GM21390 (cell line): ENCODE data around the gene MNAT1.
A peak's percentile ranks its signal among the peaks of the same experiment; 100 is the strongest.
"Not testable (repeated sequence)": the region's sequence is repeated elsewhere in the genome, so short reads cannot be mapped to it uniquely, and the experiment has no call there.

Source experiments
- ATAC-seq: cut with Tn5 transposase; IDR thresholded peaks from one replicate; pipeline ENCODE4 v1.9.1; 2021; ENCODE audit not compliant: unreplicated experiment

The MNAT1 gene

DNA sequence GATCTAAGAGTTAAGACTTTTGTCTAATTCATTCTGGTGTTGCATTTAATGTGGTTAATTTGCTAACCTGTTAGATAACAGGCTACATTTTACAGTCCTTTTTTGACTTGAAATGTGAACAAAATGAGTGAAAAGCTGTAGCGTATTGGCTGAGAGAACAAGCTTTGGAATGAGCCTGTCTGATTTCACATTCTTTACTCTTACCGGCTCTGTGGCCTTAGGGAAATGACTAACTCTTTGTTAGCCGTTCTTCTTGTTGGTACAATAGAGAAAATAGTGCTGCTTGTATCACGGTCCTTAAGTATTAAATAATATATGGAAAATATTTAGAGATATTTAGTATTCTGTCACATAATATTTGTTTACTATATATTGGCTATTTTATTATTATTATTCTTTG lies 1.9 kb downstream of the MNAT1 start:
- ATAC-seq = no peak

DNA sequence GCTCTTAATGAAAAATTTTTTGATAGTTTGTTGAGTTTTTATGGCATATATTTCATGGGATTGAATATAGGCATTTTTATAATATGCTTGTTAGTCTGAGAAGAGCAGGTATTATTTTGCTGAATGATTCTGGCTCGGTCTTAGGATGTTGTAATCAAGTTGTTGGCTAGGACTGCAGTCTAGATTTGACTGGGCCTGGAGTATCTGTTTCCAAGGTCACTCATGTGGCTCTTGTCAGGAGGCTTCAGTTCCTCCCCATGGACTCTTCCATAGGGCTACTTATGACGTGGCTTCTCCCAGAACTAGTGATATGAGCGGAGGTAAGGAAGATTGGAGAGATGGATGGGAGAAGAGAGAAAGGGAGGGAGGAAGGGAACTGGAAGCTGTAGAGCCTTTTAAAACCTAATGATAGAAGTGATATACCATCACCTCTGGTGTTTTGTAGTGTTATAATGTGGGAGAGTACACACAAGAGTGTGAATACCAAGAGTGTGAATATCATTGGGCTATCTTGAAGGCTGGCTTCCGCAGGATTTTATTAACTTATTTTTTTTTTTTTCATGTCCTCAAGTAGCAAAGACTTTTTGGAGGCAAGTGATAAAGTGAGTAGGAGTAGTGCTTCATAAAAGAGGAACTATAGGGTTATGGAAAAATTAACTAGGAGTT lies 4.4 kb downstream of the MNAT1 start:
- no peak for ATAC-seq

DNA sequence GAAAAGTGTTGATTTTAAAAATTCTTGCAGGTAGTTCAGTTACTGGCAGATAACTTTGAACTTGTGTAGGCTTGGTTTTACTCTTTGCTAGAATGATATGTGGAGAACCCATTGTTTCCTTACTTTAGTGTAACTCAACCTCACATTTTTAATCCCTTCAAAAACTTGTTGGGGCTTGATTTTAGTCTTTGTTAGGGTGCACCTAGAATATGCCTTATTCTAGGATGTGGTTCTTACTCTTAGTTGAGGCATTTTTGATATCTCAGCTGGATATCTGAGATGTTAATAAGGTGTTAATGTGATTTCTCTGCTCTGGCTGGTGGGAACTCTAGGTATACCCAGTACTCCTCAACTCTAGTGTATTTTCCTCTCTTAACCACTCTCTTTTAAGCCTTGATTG lies 10.0 kb downstream of the MNAT1 start:
- ATAC-seq = no peak

DNA sequence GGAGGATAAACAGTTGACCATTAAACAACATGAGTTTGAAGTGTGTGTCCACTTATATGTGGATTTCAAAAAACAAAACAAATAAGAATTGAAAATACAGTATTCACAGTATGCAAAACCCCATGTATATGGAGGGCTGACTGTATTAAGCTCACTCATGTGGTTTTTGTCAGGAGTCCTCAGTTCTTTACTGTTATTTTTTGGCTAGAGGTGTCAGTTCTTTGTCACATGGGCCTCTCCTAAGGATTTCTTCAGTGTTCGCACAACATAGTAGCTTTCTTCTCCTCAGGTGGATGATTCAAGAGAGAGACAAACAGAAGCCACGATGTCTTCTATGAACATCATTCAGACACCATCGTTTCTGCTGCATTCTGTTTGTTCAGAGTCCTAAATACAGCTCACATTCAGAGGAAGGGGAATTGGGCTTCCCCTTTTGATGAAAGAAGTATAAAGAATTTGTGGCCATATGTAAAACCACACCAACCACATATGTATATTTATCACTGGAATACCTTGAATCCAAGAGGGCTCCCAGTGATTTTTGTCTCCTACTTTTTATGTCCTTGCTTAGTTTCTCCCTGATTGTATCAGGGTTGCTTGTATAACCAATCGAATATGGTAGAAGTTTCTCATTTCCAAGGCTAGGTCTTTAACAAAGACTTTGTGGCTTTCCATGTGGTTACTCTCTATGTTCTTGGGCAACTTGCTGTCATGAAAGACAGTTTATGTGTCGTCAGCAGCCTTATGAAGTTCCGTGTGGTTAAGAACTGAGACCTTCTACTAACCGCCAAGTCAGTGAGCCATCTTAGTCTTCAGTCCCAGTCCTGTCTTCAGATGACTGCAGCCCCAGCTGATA lies 18.9 kb downstream of the MNAT1 start:
- peak; percentile 99 for ATAC-seq

DNA sequence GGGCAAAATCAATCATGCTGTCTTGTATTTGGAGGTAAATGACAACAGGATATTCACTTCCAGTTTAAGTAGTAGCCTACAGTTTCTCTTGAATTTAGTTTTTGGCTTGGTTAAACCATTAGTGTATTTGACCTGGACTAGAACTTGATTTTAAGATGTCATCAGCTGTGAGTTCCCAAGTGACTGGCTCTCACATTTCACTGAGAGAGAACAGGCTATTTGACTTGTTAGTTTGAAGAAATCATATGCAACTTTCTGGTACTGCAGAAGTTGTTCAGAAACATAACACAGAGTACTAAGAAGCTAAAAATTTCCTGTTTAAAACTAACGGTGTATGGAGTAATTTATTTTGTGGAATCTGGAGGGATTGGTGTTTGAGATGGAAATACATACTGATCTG lies 22.3 kb downstream of the MNAT1 start:
- ATAC-seq = no peak

DNA sequence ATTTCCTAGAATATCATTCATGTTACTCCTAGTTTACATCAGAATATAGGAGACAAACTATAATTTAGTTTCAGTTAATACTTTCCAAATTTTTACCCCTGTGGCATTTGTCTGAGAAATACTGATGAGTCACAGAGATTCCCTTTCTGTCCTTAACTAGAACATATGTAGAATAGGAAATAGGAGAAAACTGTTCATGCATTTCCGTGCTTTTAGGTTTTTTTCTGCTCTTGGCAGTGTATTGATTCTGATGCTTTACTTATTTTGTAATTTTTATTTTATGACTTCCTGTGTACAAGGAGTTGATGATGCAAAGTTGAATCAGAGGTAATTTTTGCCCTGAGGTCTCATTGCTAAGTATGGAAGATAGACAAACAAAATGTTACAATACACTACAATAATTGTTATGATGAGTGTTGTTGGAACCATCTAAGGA lies 23.0 kb downstream of the MNAT1 start:
- no peak for ATAC-seq

DNA sequence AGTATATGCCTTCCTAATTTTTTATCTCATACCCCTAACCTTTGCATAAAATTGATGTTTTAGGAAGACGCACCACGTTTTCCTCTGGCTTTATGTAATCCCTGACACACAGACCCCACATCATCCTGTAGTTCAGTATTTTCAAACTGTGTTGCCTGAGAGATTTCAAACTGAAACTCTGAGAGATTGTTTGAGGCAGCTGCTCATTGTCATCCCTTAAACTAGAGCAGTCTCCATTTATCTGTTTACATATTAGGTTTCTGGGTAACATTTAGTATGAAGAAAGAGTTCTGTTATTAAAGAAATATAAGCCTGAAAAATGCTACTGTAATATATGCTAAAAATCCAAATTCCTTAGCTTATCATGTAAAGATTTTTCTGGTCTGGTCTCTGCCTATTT lies 24.3 kb downstream of the MNAT1 start:
- ATAC-seq = no peak

DNA sequence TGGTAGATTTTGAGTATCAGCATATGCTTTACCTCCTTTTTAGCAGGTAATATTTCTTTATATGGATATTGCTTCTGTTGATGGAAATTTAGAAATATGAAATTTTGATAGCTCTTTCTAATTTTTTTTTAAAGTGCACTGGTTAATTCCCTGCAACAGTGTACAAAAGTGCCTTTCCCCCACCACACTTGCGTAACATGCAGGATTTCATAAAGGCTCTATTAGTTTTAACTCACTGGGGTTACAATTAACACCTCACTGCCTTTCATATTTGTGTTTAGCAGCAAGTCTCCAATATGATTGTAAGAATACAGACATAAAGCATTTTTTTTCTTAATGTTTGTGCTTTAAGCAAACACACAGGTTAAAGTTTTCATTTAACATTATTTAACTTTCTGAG lies 25.6 kb downstream of the MNAT1 start:
- ATAC-seq = no peak

DNA sequence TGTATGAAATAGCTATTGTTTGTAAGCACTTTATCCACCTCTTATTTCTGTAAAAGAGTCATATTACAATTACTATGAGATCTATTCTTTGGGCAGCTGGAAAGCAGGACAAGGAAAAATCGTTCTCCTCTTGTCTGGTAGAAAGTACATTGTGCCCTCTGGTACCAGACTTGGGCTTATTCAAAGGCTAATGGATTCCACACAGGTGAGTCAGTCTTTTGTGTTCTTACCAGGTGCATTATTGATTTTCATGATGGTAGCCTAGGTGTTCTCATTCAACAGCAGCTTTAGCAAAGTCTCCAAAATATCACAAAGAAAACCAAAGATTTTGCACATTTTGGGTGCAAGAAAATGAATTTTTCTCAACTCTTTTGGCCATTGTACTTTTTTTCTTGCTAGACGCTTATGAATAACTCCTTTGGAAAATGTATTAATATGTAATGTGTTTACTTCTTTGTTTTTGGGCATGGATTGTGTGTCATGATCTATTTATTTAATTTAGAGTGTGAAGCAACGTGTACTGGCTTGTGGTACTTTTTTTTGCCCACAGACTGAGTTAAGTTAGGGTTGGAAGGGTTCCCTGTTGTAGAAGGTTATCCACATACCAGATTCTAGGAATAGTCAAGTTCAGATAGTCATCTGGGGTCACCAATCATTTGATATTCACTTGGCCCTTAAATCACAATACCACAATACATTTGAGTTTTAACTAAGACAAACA lies 26.2 kb downstream of the MNAT1 start:
- no peak for ATAC-seq

DNA sequence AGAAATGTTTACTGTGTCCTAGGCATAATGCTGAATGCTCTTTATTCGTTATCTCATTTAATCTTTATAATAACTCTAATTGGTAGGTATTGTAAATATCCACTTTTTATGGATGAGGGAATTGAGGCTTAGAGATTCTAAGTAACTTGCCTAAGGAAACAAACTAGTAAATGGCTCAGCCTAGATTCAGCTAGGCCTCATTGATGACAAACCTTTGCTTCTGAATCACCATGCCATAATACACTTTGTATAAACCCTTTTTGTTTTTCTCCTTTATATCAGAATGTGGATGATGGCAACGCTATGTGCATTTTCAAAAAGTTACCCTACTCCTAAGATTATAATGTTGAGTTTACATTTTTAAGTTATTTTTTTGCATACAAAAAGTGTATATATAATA lies 34.0 kb downstream of the MNAT1 start:
- no peak for ATAC-seq

DNA sequence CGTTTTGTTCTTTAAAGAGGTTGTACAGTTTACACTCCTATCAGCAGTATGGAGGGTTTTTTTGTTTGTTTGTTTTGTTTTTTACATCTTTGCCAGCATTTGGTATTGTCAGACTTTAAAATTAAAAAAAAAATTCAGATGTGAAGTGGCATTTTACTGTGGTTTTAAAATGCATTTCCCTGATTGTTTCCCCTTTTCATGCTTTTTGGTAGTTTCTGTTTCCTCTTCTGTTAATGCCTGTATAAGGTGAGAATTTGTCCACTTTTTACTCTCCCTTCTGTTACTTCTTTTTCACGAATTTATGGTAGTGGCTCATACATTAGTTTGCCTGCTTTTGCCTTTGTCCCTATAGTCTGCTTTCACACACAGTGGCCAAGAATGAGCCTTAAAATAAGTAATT lies 36.6 kb downstream of the MNAT1 start:
- no peak for ATAC-seq

DNA sequence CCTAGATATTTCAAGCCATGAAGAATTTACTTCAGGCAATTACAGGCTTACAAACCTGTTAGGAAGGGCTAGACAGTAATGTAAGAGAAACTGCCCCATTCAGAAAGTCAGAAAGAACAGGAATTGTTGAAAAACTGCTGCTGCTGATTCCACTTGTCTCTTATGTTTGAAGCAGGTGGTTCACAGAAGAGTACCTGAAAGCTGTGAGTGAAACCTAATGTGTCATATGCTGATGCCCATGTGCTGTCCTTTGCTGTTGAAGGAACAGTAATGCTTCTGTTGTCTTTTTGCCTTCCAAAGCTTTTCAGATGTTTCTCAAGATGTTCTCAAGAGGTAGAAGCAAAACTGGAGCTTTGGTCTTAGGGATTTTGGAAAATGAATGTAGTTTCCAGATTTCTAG lies 39.0 kb downstream of the MNAT1 start:
- ATAC-seq = peak; percentile 60

DNA sequence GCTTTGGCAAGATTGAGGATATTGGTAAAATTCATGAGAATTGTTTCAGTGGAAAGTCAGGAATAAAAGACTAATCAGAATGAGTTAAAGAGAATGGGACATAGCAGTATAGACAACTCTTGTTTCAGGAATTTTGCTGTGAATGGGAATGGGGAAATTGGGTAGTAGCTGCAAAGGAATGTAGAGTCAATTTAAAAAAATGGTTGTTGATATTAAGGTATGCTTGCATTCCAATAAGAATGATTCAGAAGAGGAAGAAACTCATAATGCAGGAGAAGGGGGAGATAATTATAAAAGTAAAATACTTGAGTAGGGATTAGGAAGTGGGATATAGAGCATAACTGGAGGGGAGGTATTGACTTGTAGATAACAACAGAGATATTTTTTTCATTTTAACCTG lies 40.7 kb downstream of the MNAT1 start:
- ATAC-seq = no peak

DNA sequence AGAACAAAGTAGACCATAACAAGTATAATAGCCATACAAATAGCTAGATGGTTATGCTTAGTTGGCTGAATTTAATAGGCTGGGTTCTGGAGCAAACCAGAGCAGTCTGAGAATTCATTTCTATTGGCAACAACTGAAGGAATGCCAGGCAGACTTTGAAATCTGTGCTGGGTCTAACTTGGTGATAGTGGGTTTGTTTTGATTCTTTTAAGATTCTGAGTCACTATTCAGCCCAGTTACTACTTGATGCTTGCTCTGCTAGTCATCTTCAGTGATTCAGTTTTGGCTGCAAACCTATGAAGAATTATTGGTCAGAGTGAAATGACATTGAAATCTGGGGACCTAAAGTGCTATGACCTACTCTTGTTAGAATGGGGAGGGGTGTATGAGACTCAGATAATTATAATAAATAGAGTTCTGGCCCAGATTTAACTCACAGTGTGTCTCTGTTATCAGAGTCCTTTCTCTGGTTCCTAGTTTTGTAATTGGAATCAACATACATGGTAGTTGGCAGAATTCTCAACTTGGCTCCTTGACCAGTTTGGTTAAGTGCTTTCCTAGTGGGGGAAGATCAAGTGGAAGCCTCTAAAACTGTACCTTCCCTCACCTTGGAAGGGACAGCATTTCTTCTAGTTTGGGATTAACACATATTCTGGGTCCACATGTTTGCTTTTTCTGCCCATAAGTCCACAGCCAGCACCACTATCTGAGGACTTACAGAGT lies 43.5 kb downstream of the MNAT1 start:
- no peak for ATAC-seq

DNA sequence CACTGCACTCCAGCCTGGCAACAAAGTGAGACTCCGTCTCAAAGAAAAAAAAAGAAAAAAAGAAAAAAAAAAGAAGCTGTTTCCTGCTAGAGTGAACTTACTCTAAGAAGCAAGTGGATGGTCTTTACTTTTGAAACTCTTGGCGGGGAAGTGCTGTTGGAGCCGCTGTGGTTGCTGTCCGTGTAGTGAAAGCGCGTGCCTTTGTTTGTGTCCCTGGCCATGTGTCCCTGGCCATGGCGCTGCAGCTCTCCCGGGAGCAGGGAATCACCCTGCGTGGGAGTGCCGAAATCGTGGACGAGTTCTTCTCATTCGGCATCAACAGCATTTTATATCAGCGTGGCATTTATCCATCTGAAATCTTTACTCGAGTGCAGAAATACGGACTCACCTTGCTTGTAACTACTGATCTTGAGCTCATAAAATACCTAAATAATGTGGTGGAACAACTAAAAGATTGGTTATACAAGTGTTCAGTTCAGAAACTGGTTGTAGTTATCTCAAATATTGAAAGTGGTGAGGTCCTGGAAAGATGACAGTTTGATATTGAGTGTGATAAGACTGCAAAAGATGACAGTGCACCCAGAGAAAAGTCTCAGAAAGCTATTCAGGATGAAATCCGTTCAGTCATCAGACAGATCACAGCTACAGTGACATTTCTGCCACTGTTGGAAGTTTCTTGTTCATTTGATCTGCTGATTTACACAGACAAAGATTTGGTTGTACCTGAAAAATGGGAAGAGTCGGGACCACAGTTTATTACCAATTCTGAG lies 45.4 kb downstream of the MNAT1 start:
- ATAC-seq = not testable (repeated sequence)

DNA sequence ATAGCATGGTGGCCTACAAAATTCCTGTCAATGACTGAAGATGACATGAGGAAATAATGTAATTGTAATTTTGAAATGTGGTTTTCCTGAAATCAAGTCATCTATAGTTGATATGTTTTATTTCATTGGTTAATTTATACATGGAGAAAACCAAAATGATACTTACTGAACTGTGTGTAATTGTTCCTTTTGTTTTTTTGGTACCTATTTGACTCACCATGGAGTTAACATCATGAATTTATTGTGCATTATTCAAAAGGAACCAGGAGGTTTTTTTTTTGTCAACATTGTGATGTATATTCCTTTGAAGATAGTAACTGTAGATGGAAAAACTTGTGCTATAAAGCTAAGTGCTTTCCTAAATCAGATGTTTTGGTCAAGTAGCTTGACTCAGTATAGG lies 46.0 kb downstream of the MNAT1 start:
- ATAC-seq = not testable (repeated sequence)

DNA sequence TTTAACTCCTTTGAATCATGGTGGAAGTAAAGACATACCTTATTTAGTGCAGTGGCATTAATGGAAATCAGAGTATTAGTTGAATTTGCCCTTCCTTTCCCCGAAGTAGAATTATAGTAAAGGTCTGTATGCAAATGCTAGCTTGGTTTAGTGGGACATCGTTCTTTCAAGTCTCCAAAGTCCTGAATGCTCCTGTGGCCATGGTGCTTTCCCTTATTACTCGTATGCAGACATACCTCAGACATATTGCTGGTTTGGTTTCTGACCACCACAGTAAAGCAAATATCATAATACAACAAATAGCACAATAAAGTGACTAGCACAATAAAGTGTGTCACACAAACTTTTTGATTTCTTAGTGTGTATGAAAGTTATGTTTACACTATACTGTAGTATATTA lies 52.3 kb downstream of the MNAT1 start:
- ATAC-seq = no peak

DNA sequence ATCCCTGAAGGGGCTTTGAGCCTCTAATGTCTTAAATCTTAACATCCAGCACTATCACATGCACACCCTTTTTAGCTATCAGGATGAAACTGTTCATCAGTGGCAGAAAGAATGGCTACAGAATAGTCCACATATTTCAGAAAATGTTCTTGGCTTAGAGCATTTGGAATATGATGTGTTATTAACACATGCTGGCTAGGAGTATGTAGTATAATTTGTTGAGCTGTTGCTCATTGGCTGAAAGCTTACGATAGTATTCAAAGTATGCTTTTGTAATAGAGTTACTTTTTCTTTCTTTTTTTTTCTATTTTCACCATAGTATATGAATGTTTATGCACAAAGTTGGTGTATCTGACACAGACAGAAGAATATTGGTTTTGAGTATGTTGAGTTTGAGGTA lies 55.1 kb downstream of the MNAT1 start:
- no peak for ATAC-seq

DNA sequence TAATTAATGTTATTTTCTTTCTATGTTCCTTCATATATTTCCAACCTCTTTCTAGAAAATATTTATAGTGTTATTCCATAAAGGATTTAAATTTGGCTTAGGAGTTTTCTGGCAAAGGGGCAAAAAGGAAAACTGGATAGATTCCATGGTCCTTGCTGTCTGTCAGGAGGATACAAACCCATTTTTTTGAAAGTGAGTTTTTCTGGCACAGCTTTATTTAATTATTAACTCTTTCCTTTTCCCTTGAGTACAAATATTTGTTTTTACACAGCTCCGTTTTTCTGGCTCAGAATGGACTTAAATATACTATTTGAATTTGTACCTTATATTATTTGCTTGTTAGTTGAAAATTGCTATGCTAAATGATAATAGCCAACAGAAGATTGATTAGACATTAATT lies 56.3 kb downstream of the MNAT1 start:
- no peak for ATAC-seq

DNA sequence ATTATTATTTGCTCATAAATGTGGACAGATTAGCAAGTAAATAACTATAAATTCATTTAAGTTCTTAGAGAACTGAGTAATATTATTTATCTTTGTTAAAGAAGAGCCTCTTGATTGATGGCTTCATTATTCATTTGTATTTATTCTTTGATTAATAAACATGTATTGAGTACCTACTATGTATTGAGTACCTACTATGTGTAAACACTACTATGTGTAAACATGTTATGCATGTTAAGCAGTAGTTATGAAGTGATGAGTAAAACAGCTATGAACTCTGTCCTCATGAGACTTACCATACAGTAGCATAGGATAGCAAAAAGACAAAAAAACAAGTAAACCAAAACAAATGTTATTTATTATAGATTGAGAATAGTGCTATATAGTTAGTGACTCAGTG lies 61.9 kb downstream of the MNAT1 start:
- no peak for ATAC-seq

DNA sequence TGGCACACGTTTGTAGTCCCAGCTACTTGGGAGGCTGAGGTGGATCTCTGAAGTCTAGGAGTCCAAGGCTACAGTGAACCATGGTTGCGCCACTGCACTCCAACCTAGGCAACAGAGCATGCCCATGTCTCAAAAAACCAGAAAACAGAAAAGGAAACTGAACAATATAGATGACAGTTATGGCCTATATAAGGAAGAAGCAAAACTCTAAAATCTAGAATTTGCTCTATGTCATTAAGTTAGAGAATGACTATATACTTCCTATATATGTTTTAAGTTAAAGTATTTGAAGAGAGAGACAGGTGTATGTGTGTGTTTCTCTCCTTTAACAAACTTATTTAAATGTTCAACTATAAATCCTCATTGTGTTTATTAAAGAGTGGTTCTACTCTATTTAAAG lies 65.8 kb downstream of the MNAT1 start:
- ATAC-seq = no peak
